Astrocyte (in vitro differentiated cells and primary cell): ENCODE data around the gene CTNNA2.

Experiments used
- EZH2 ChIP-seq: IDR thresholded peaks from 2 replicates; pipeline ENCODE4 v1.6.1; 2012; ENCODE audit warnings: mild to moderate bottlenecking, low read length, inconsistent platforms; ENCODE audit not compliant: insufficient read depth
- TF ChIP-seq, protein P1 (sequence below): IDR thresholded peaks from 2 replicates; pipeline ENCODE4 v1.5.1; 2011; ENCODE audit warnings: low read depth, mild to moderate bottlenecking, inconsistent platforms, low read length, moderate library complexity; ENCODE audit not compliant: insufficient read depth

DNA sequence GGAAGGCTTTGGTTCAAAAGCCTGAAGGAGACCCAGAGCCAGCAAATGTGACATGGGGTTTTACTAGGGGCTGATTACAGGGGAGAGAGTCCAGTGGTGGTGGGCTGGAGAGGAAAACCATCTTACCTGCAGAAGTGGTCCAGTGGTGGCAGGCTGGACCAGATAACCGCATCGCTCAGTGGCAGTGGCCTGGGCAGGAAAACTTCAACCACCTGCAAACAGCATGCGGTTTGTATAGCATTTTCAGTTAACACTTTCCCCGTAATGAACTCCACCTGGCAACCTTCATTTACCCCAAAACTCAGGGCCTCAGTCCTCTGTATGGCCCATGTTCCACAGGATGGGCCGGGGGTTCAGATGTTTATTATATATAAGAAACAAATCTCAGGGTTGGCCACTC is 677.3 kb downstream of the CTNNA2 start:
- TF ChIP-seq, protein P1, sequence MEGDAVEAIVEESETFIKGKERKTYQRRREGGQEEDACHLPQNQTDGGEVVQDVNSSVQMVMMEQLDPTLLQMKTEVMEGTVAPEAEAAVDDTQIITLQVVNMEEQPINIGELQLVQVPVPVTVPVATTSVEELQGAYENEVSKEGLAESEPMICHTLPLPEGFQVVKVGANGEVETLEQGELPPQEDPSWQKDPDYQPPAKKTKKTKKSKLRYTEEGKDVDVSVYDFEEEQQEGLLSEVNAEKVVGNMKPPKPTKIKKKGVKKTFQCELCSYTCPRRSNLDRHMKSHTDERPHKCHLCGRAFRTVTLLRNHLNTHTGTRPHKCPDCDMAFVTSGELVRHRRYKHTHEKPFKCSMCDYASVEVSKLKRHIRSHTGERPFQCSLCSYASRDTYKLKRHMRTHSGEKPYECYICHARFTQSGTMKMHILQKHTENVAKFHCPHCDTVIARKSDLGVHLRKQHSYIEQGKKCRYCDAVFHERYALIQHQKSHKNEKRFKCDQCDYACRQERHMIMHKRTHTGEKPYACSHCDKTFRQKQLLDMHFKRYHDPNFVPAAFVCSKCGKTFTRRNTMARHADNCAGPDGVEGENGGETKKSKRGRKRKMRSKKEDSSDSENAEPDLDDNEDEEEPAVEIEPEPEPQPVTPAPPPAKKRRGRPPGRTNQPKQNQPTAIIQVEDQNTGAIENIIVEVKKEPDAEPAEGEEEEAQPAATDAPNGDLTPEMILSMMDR: no peak
- no peak for TF ChIP-seq EZH2
